Measurements from ENCODE around the gene GLP1R. TPM values are rescaled to one million over a fixed set of nuclear protein-coding genes. Genes with fewer than 3 reads are reported as not detected.

The GLP1R gene
- total RNA-seq, 1 experiment from 2014 or later, result not detected

DNA sequence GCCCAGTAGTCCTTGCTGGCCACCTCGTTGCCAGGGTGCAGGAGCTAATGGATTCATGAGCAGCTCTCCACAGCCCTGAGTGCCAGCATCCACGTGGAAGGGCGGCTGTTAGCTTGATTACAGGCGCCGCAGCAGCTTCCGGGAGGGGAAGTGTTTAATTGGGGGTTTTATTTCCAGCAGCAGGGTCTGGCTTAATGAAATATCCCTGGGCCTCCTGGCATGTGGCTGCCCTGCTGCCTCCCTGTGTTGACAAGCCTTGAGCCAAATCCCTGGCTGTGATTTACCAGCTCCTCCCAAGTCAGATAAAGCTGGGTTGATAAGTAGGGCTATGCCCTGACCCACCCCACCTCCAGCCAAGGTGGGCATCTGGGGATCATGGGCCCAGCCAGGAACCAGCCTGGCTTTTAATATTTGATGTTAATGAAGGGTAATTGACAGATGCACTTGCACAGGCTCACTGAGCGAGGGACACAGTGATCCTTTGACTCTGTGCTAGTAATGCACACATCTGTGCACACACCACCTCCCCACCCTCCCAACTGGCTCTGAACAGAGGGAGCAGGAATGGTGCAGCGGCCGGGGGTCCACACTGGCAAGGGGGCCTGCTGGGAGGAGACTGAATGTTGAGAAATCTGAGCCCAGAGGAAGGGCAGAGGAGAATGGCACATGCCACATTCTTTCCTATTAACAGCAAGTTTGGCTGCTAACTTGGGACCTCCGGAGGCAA, 13.6 kb downstream of the GLP1R start:
- Histone ChIP-seq H3K27ac (ENCODE audit: low read depth, low read length, poor library complexity, severe bottlenecking) (no peak overlapping the region), H3K4me3 (ENCODE audit: low read depth, low read length, poor library complexity, severe bottlenecking) (no peak overlapping the region), H3K4me1 (ENCODE audit: insufficient read depth, low read length, poor library complexity, severe bottlenecking) (no peaks in the 10 kb centered on the region), H3K27me3 (replicated peaks; ENCODE audit: insufficient read depth, low read depth, low read length, poor library complexity) (peaks cover 16% of the 10 kb centered on the region), H3K36me3 (ENCODE audit: insufficient read depth, low read length, poor library complexity, severe bottlenecking) (no peaks in the 10 kb centered on the region), H3K9me3 (ENCODE audit: low read depth, low read length, poor library complexity, severe bottlenecking) (no peaks in the 10 kb centered on the region)
- TF ChIP-seq, protein P1, sequence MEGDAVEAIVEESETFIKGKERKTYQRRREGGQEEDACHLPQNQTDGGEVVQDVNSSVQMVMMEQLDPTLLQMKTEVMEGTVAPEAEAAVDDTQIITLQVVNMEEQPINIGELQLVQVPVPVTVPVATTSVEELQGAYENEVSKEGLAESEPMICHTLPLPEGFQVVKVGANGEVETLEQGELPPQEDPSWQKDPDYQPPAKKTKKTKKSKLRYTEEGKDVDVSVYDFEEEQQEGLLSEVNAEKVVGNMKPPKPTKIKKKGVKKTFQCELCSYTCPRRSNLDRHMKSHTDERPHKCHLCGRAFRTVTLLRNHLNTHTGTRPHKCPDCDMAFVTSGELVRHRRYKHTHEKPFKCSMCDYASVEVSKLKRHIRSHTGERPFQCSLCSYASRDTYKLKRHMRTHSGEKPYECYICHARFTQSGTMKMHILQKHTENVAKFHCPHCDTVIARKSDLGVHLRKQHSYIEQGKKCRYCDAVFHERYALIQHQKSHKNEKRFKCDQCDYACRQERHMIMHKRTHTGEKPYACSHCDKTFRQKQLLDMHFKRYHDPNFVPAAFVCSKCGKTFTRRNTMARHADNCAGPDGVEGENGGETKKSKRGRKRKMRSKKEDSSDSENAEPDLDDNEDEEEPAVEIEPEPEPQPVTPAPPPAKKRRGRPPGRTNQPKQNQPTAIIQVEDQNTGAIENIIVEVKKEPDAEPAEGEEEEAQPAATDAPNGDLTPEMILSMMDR (conservative IDR thresholded peaks at IDR 0.05; ENCODE audit: low read depth, low read length), result no peak
- no peak for TF ChIP-seq EZH2 (IDR thresholded peaks at IDR 0.05; ENCODE audit: borderline replicate concordance, low read depth, low read length, poor library complexity, severe bottlenecking)
- no TSS peak for BruUV-seq (replicated peaks)
- ChIA-PET POLR2A (ENCODE audit: low non-redundant PET) (interaction anchor here (1.0 kb wide), 1 partner anchor 129 kb away, joined by 5 read pairs; no protein-coding TSS in a partner anchor), CTCF (no interaction called here)
- intact Hi-C loops (cut with micrococcal nuclease; ENCODE audit: unreplicated experiment), result no loop called here
- peak; percentile 47 for DNase-seq (ENCODE audit: low spot score)

DNA sequence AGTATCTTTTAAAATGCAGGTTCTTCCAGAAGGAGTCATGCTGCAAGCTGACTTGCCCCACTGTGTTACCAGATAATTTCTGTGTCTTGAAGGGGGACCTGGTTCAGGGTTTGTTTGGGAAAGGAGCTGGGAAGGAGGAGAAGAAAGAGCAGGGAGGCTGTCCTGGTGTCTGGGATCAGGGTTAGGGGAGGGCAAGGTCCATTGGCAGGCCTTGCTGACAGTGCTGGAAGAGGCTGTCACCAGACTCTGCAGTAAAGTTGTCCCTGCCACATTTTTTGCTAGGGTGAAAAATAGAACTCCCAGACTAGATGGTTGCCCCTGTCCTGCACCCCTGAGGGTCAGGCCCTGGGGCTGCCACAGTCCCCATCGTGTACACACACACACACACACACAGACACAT, 14.9 kb downstream of the GLP1R start:
- TF ChIP-seq EZH2 (IDR thresholded peaks at IDR 0.05; ENCODE audit: borderline replicate concordance, low read depth, low read length, poor library complexity, severe bottlenecking), result no peak
- TF ChIP-seq, protein P1 (conservative IDR thresholded peaks at IDR 0.05; ENCODE audit: low read depth, low read length), result no peak
- intact Hi-C loops (cut with micrococcal nuclease; ENCODE audit: unreplicated experiment), result no loop called here
- no peak overlapping the region for H3K4me3 ChIP-seq (ENCODE audit: low read depth, low read length, poor library complexity, severe bottlenecking)
- peaks cover 16% of the 10 kb centered on the region for H3K27me3 ChIP-seq (replicated peaks; ENCODE audit: insufficient read depth, low read depth, low read length, poor library complexity)
- H3K9me3 ChIP-seq (ENCODE audit: low read depth, low read length, poor library complexity, severe bottlenecking), result no peaks in the 10 kb centered on the region
- ChIA-PET CTCF (no interaction called here), POLR2A (ENCODE audit: low non-redundant PET) (no interaction called here)
- no peak for DNase-seq (ENCODE audit: low spot score)
- no peaks in the 10 kb centered on the region for H3K4me1 ChIP-seq (ENCODE audit: insufficient read depth, low read length, poor library complexity, severe bottlenecking)
- no peak overlapping the region for H3K27ac ChIP-seq (ENCODE audit: low read depth, low read length, poor library complexity, severe bottlenecking)
- no peaks in the 10 kb centered on the region for H3K36me3 ChIP-seq (ENCODE audit: insufficient read depth, low read length, poor library complexity, severe bottlenecking)
- no TSS peak for BruUV-seq (replicated peaks)

DNA sequence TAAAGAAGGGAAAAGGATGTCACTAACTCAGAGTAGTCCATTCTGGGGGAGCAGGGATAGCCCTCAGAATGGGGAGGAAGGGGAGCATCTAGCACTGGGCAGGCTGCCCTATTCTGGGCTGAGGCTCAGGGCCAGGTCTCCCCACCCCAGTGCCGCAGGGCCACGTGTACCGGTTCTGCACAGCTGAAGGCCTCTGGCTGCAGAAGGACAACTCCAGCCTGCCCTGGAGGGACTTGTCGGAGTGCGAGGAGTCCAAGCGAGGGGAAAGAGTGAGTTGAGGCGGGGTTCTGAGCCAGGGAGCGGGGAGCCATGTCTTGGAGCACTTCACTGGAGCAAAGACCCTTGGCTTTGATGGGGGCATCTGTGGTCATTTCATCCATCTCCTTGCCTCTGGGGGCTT, 17.0 kb downstream of the GLP1R start:
- Histone ChIP-seq H3K27me3 (replicated peaks; ENCODE audit: insufficient read depth, low read depth, low read length, poor library complexity) (peaks cover 13% of the 10 kb centered on the region), H3K27ac (ENCODE audit: low read depth, low read length, poor library complexity, severe bottlenecking) (no peak overlapping the region), H3K36me3 (ENCODE audit: insufficient read depth, low read length, poor library complexity, severe bottlenecking) (no peaks in the 10 kb centered on the region), H3K4me3 (ENCODE audit: low read depth, low read length, poor library complexity, severe bottlenecking) (no peak overlapping the region), H3K4me1 (ENCODE audit: insufficient read depth, low read length, poor library complexity, severe bottlenecking) (no peaks in the 10 kb centered on the region), H3K9me3 (ENCODE audit: low read depth, low read length, poor library complexity, severe bottlenecking) (no peaks in the 10 kb centered on the region)
- ChIA-PET CTCF (no interaction called here), POLR2A (ENCODE audit: low non-redundant PET) (no interaction called here)
- intact Hi-C loops (cut with micrococcal nuclease; ENCODE audit: unreplicated experiment), result no loop called here
- BruUV-seq (replicated peaks), result no TSS peak
- TF ChIP-seq, protein P1 (conservative IDR thresholded peaks at IDR 0.05; ENCODE audit: low read depth, low read length), result no peak
- no peak for TF ChIP-seq EZH2 (IDR thresholded peaks at IDR 0.05; ENCODE audit: borderline replicate concordance, low read depth, low read length, poor library complexity, severe bottlenecking)
- DNase-seq (ENCODE audit: low spot score), result no peak
